UCSD-AML1 (cell line): ENCODE data around the gene OR52D1.

Source experiments
- DNase-seq: peaks from one replicate; lab custom pipeline; 2025; ENCODE audit not compliant: unreplicated experiment; lab: John Stamatoyannopoulos, UW

OR52D1 gene

DNA sequence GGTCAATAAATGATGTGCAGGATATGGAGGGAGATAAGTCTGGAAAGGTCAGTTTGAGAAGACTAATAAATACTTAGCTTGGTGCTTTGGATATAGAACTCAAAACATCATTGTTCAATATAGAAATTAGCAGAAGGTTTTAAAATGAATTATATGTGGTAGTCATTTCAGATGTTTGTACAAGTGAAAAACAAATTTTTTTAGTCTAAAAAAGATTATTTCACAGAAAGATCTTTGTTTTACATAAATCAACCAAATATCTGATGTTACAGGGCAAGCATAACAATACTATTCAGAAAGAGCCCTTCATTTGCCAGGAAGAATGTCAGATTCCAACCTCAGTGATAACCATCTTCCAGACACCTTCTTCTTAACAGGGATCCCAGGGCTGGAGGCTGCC is at the start of gene OR52D1:
TSS of gene OR52D1 (plus strand) at position 301 of the 400 bp plus-strand sequence. CDS start at position 323, 22 bp downstream.
- DNase-seq, result no peak

DNA sequence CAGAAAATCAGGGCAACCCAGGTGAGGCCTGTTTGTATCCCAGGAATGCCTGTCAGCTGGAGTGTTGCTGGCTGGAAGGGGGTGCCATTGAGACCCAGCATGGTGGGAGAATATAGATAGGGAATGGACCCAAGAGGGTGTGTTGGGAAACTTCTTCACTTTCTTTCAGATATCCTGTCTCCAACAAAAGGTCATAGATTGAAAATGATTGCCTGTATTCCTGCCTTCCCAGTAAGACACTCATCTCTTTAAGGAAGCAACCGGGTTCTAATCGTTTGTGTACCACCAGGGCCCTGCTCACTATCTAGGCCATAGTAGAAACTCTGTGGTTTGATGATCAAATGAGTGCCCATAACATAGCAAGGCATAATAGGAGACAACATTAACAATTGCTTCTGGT is 47.1 kb upstream of the OR52D1 start, which contains the start of gene OR51I1:
TSS of gene OR51I1 (minus strand) at position 101 of the 400 bp plus-strand sequence. CDS start at position 101, 0 bp downstream.
- DNase-seq, result no peak

- no peak for DNase-seq
These were observed 44.6 kb upstream of the OR52D1 start for GRCh38 chr11:5443835-5444393.

GRCh38 chr11:5449023-5449422 is 39.5 kb upstream of the OR52D1 start, which contains the start of gene OR51I2:
TSS of gene OR51I2 (plus strand) at chr11:5449323. CDS start at chr11:5453489, 4,166 bp downstream.
- DNase-seq, result no peak

GRCh38 chr11:5449432-5449831 is 39.1 kb upstream of the OR52D1 start:
- no peak for DNase-seq

- no peak for DNase-seq
These were observed 27.4 kb upstream of the OR52D1 start for GRCh38 chr11:5460983-5461621.

GRCh38 chr11:5467527-5467926 is 21.0 kb upstream of the OR52D1 start:
- DNase-seq, result no peak

GRCh38 chr11:5473921-5474320 is 14.6 kb upstream of the OR52D1 start:
- no peak for DNase-seq

DNA sequence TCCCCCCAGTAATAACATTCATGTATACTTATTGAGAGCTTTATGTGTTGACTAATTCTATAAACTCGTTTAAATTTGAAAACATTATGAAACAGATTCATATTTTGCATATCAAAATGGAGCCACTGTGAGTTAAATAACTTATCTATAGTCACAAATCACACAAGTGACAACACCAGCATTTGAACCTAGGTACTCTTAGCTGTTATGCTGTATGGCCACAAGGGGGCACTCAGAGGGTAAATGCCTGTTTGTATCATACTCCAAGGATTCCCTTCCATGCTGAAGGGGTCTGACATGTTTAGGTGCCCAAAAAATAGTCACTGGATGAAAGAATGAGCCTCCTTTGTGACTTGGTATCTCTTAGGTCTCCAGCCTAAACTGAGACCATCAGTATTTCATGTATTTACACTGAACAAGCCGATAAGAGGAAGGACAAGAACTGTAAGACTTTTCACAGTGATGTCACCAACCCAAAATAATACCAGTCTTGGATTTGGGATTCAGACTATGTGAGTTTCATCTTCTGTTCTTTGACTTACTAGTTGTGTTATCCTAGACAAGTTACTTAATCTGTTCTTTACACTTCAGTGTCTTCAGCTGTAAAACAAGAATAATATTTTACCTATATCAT is 12.2 kb upstream of the OR52D1 start:
- DNase-seq, result no peak

GRCh38 chr11:5486003-5486402 is 2.5 kb upstream of the OR52D1 start:
- no peak for DNase-seq

DNA sequence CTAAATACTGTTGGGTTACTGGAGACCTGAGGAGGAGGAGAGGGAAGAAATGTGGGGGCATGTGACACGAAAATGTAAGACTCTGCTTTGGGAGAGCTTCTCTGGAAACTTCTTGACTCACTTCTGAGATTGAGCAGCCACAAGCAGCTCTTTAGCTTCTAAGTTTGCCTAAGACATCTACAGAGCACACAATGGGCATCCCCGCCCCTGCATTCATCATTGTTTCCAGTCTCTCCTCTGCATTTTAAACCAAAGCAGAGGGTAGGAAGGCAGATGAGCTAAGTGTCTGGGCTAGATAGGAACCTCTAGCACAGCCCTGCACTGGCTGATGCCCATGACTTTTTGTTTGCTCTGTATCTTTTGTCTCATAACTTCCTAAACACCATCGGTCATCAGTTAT is 2.1 kb upstream of the OR52D1 start:
- DNase-seq, result no peak

DNA sequence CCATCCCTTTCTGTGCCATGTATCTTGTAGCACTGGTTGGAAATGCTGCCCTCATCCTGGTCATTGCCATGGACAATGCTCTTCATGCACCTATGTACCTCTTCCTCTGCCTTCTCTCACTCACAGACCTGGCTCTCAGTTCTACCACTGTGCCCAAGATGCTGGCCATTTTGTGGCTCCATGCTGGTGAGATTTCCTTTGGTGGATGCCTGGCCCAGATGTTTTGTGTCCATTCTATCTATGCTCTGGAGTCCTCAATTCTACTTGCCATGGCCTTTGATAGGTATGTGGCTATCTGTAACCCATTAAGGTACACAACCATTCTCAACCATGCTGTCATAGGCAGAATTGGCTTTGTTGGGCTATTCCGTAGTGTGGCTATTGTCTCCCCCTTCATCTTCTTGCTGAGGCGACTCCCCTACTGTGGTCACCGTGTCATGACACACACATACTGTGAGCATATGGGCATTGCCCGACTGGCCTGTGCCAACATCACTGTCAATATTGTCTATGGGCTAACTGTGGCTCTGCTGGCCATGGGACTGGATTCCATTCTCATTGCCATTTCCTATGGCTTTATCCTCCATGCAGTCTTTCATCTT is 414 bp downstream of the OR52D1 start:
- no peak for DNase-seq

DNA sequence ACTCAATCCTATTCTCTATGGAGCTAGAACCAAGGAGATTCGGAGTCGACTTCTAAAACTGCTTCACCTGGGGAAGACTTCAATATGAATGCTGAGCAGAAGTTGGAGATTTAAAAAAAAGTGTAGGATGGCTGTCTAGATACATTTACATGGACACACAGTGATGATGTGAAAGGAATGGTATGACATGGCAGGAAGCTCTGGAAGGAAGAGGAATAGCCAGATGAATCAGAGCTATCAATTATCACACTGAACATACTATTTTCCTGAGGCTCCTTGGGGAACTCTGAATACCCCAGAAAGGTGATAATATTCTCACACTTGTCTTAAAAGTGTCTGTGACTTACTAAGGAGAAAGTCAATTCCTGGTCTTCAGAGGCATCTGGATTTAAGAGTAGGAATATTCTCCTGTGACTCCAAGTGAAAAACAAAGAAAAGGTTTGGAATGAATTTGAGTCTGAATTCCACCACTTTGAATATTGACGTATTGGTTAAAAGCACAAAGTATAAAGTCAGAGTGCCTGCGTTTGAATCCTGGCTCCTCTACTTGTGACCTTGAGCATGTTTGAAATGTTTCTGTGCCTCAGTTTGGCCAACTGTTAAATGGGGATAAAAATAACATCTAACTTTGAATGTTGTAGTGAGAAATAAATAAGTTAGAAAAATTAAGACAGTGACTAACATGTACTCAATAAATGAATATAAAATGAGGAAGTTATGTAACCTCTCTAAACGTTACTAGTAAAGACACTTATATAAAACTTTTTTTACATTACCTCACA is 1.3 kb downstream of the OR52D1 start:
- no peak for DNase-seq

DNA sequence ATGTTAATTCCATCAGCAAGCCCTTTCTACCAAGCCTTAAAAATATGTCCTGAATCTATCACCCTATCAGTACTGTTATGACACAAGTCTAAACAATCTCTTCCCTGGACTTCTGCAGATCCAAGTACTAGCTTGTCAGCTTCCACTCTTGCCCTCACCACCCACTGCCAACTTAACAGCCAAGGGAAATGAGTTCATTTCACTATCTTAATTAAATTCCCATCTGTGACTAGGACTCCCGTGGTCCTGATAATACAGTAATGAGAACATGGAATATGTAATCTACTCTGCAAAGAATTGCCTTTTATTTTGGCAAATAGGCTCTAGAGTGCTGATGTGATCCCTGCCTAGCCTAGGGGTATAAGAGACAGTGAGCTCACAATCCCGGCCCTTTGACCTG is 11.2 kb downstream of the OR52D1 start:
- no peak for DNase-seq

DNA sequence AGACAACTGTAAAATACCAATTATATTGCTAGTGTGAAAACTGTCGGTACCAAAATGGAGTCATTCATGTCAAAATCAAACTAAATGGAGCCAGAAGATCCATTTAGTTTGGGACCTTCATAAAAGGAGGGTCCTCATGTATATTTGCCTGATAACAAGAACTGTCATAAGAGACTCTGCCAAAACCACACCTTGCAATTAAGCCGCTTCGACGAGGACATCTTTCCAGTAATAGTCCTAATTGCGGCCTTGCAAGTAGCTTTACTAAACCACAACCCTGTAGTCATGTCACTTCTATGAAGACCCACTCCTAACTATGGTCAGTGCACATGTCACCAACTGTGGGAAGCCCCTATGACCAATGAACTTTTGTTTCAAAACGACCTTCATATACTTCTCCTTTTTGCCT is 11.9 kb downstream of the OR52D1 start:
- DNase-seq, result no peak

GRCh38 chr11:5504403-5504921 is 16.0 kb downstream of the OR52D1 start:
- no peak for DNase-seq

DNA sequence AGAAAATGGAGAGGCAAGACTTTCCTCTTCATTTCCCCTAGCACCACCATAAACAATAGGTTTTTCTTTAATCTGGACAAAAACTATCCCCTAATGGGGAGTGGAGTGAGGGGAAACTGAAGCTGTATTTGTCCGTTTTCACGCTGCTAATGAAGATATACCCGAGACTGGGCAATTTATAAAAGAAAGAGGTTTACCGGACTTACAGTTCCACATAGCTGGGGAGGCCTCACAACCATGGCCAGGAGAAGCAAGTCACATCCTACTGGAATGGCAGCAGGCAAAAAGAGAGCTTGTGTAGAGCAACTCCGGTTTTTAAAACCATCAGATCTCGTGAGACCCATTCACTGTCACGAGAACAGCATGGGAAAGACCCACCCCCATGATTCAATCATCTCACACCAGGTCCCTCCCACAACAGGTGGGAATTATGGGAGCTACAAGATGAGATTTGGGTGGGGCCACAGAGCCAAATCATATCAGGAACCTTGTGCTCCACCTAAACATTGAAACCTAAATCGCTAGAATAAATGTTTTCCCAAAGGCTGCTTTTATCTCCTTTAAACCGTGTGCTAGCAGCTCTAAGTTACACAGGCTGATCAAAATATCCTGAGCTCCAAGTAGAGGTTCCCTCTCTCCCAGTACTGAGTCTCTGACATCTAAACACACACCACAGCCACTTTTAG is 17.0 kb downstream of the OR52D1 start:
- DNase-seq, result no peak

- no peak for DNase-seq
These were observed 18.9 kb downstream of the OR52D1 start for GRCh38 chr11:5507177-5507932.

- no peak for DNase-seq
These were observed 19.4 kb downstream of the OR52D1 start for GRCh38 chr11:5507933-5508305.

DNA sequence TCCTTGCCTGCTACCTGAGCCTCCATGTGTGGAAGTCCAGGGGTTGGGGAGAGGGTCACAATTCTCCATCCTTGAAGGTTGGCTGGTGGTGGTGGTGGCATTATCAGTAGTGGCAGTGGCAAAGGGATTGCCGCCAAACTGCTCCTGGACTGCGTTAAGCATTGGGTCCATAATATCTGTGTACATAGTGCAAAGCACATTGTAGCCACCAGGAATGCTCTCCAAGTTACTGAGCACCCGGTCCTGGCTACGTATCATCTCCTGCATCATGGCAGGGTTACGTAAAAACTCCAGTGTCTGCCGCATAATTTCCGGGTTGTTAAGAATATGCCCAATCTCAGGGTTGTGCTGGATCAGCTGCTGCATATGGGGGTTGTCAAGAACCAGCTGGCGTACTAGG is 20.1 kb downstream of the OR52D1 start:
- no peak for DNase-seq
